Osteoblast (primary cell): ENCODE data around the gene OAS1. TPM values are rescaled to one million over a fixed set of nuclear protein-coding genes. Genes with fewer than 3 reads are reported as not detected.

Source experiments
- DNase-seq: peaks from one replicate; pipeline ENCODE4 v3.0.0; 2011; ENCODE audit warnings: low spot score, mixed read lengths; ENCODE audit not compliant: insufficient read length; ENCODE audit errors: missing footprints
- H2AFZ ChIP-seq: 2 replicates; pipeline ENCODE4 v1.6.0; 2011; ENCODE audit warnings: mild to moderate bottlenecking, low read length
- H3K27ac ChIP-seq: 2 replicates; pipeline ENCODE4 v1.5.1; 2011; ENCODE audit warnings: mild to moderate bottlenecking, low read depth, low read length, moderate library complexity
- H3K27me3 ChIP-seq: 2 replicates; pipeline ENCODE4 v1.6.0; 2012; ENCODE audit warnings: mild to moderate bottlenecking, control low read depth, inconsistent platforms, low read length, moderate library complexity; ENCODE audit not compliant: insufficient read depth
- H3K36me3 ChIP-seq: 2 replicates; pipeline ENCODE4 v1.5.1; 2011; ENCODE audit warnings: mild to moderate bottlenecking, low read length, control low read depth, moderate library complexity; ENCODE audit not compliant: insufficient read depth
- H3K4me1 ChIP-seq: 2 replicates; pipeline ENCODE4 v1.5.1; 2011; ENCODE audit warnings: mild to moderate bottlenecking, low read length, control low read depth, moderate library complexity; ENCODE audit not compliant: insufficient read depth
- H3K4me2 ChIP-seq: 2 replicates; pipeline ENCODE4 v1.6.0; 2011; ENCODE audit warnings: mild to moderate bottlenecking, low read length; ENCODE audit not compliant: insufficient read depth
- H3K4me3 ChIP-seq: fragments of 200-600 bp; sonication (generic); 3 replicates; pipeline ENCODE4 v1.5.1; 2012; ENCODE audit warnings: mild to moderate bottlenecking, low read length, inconsistent platforms; ENCODE audit not compliant: insufficient read depth
- H3K79me2 ChIP-seq: 2 replicates; pipeline ENCODE4 v1.6.0; 2012; ENCODE audit warnings: mild to moderate bottlenecking, low read length, control low read depth, inconsistent platforms; ENCODE audit not compliant: insufficient read depth
- H3K9me3 ChIP-seq: 2 replicates; pipeline ENCODE4 v1.5.1; 2011; ENCODE audit warnings: low read depth, low read length, control low read depth
- H4K20me1 ChIP-seq: 2 replicates; pipeline ENCODE4 v1.6.0; 2012; ENCODE audit warnings: mild to moderate bottlenecking, low read length, control low read depth; ENCODE audit not compliant: insufficient read depth
- CTCF ChIP-seq: IDR thresholded peaks from 2 replicates; pipeline ENCODE4 v1.5.1; 2011; ENCODE audit warnings: mild to moderate bottlenecking, low read depth, low read length, moderate library complexity; ENCODE audit errors: extremely low read depth
- total RNA-seq: library from RNA; depleted of rRNA; stranded (reverse); fragments of >200 nt; gene quantifications from 2 replicates; pipeline ENCODE4 v1.2.3, GENCODE V29; 2012

The OAS1 gene
- total RNA-seq, 1 donor, result 3.6 TPM

GRCh38 chr12:112894128-112894527 is 12.6 kb upstream of the OAS1 start:
- Histone ChIP-seq H3K4me1 (no peaks in the 10 kb centered on the region), H3K9me3 (no peaks in the 10 kb centered on the region), H3K4me3 (no peak overlapping the region), H3K36me3 (no peaks in the 10 kb centered on the region), H3K4me2 (no peak overlapping the region), H3K79me2 (no peaks in the 10 kb centered on the region), H2AFZ (no peak overlapping the region), H3K27me3 (peaks cover 7% of the 10 kb centered on the region), H3K27ac (no peak overlapping the region), H4K20me1 (no peaks in the 10 kb centered on the region)
- no peak for TF ChIP-seq CTCF
- no peak for DNase-seq

- Histone ChIP-seq H3K4me3 (no peak overlapping the region), H3K27ac (no peak overlapping the region), H3K36me3 (no peaks in the 10 kb centered on the region), H3K4me2 (no peak overlapping the region), H3K4me1 (no peaks in the 10 kb centered on the region), H3K27me3 (peaks cover 7% of the 10 kb centered on the region), H3K79me2 (no peaks in the 10 kb centered on the region), H3K9me3 (no peaks in the 10 kb centered on the region), H4K20me1 (no peaks in the 10 kb centered on the region), H2AFZ (no peak overlapping the region)
- peak; percentile 43 for DNase-seq
- TF ChIP-seq CTCF, result no peak
Measured at GRCh38 chr12:112898380-112898779, 8.4 kb upstream of the OAS1 start.

- H4K20me1 ChIP-seq, result no peaks in the 10 kb centered on the region
- H3K27ac ChIP-seq, result no peak overlapping the region
- DNase-seq, result no peak
- H2AFZ ChIP-seq, result no peak overlapping the region
- H3K4me2 ChIP-seq, result no peak overlapping the region
- no peaks in the 10 kb centered on the region for H3K9me3 ChIP-seq
- TF ChIP-seq CTCF, result peak; percentile 69
- peaks cover 7% of the 10 kb centered on the region for H3K27me3 ChIP-seq
- H3K4me3 ChIP-seq, result no peak overlapping the region
- no peaks in the 10 kb centered on the region for H3K36me3 ChIP-seq
- no peaks in the 10 kb centered on the region for H3K79me2 ChIP-seq
- peaks cover 11% of the 10 kb centered on the region for H3K4me1 ChIP-seq
Measured at GRCh38 chr12:112900298-112901145, 6.2 kb upstream of the OAS1 start.

- TF ChIP-seq CTCF, result no peak
- no peaks in the 10 kb centered on the region for H4K20me1 ChIP-seq
- peaks cover 7% of the 10 kb centered on the region for H3K27me3 ChIP-seq
- H3K79me2 ChIP-seq, result no peaks in the 10 kb centered on the region
- no peak overlapping the region for H3K4me2 ChIP-seq
- no peak for DNase-seq
- no peak overlapping the region for H3K27ac ChIP-seq
- H2AFZ ChIP-seq, result no peak overlapping the region
- no peaks in the 10 kb centered on the region for H3K9me3 ChIP-seq
- H3K4me1 ChIP-seq, result peaks cover 18% of the 10 kb centered on the region
- no peak overlapping the region for H3K4me3 ChIP-seq
- H3K36me3 ChIP-seq, result no peaks in the 10 kb centered on the region
Measured at GRCh38 chr12:112901271-112901670, 5.5 kb upstream of the OAS1 start.
